RKO (cell line): ENCODE data around the gene TARS1.

Source experiments
- DNase-seq: peaks from one replicate; pipeline ENCODE4 v3.0.0-alpha.2; 2016; ENCODE audit warnings: low spot score

The TARS1 gene

GRCh38 chr5:33440482-33441240 is at the start of gene TARS1:
Gene TARS1 (plus strand): TSS chr5:33440965. CDS start chr5:33441087, 122 bp downstream.
- DNase-seq = peak; percentile 99

- DNase-seq = no peak
Observed at GRCh38 chr5:33398501-33398900, 42.3 kb upstream of the TARS1 start.

GRCh38 chr5:33400675-33401074 is 40.1 kb upstream of the TARS1 start:
- DNase-seq = no peak

- DNase-seq = no peak
Observed at GRCh38 chr5:33401482-33402390, 39.0 kb upstream of the TARS1 start.

GRCh38 chr5:33403187-33403586 is 37.6 kb upstream of the TARS1 start:
- DNase-seq = no peak

GRCh38 chr5:33408816-33409215 is 31.9 kb upstream of the TARS1 start:
- no peak for DNase-seq

GRCh38 chr5:33409435-33410170 is 31.2 kb upstream of the TARS1 start:
- no peak for DNase-seq

- no peak for DNase-seq
Observed at GRCh38 chr5:33410221-33410620, 30.5 kb upstream of the TARS1 start.

GRCh38 chr5:33411498-33411897 is 29.3 kb upstream of the TARS1 start:
- DNase-seq = no peak

- DNase-seq = no peak
Observed at GRCh38 chr5:33415811-33416354, 24.9 kb upstream of the TARS1 start.

- DNase-seq = no peak
Observed at GRCh38 chr5:33417632-33418031, 23.1 kb upstream of the TARS1 start.

GRCh38 chr5:33420946-33421345 is 19.8 kb upstream of the TARS1 start:
- no peak for DNase-seq

- no peak for DNase-seq
Observed at GRCh38 chr5:33422191-33422590, 18.6 kb upstream of the TARS1 start.

GRCh38 chr5:33423018-33423630 is 17.6 kb upstream of the TARS1 start:
- peak; percentile 61 for DNase-seq

GRCh38 chr5:33425314-33425713 is 15.5 kb upstream of the TARS1 start:
- DNase-seq = no peak

GRCh38 chr5:33430983-33431382 is 9.8 kb upstream of the TARS1 start:
- no peak for DNase-seq

GRCh38 chr5:33432656-33433055 is 8.1 kb upstream of the TARS1 start:
- DNase-seq = no peak

GRCh38 chr5:33433303-33434240 is 7.2 kb upstream of the TARS1 start:
- DNase-seq = no peak

- peak; percentile 84 for DNase-seq
Observed at GRCh38 chr5:33435893-33436490, 4.8 kb upstream of the TARS1 start.

- no peak for DNase-seq
Observed at GRCh38 chr5:33438996-33439395, 1.8 kb upstream of the TARS1 start.
